ENCODE measurements around the gene ANGPTL4. TPM values are rescaled to one million over a fixed set of nuclear protein-coding genes. Genes with fewer than 3 reads are reported as not detected.
"Not testable (repeated sequence)": the region's sequence is repeated elsewhere in the genome, so short reads cannot be mapped to it uniquely, and the experiment has no call there.

The ANGPTL4 gene
- polyA plus RNA-seq (2011; rRNA removed) = 30.8 and 32.6 TPM in 2 replicates
- polyA plus RNA-seq (2012; cell fraction: cytosol; rRNA removed) = 48.7 and 67.4 TPM in 2 replicates
- 203 and 238 TPM in 2 replicates for polyA plus RNA-seq (2012; cell fraction: nucleus; rRNA removed)
- polyA plus RNA-seq (2017; fragmentation: RNase III; extraction: RNeasy Plus Mini Kit Qiagen cat#74134 plus additional on column Dnase treatment) = 12.3 to 18.1 TPM (median 15.1 TPM) in 3 replicates
- 15.6 and 19.4 TPM in 2 replicates for polyA minus RNA-seq (2011; rRNA and poly(A)+ RNA removed)

- TF ChIP-seq HDAC2 (IDR thresholded peaks at IDR 0.05) (peak; percentile 50; the same call in 1 of the 2 replicates), CTCF (IDR thresholded peaks at IDR 0.05) (no peak), BCL3 (IDR thresholded peaks at IDR 0.05) (0 out of 3 replicates have a peak, but pooled peaks have one; percentile 56), PHF8 (IDR thresholded peaks at IDR 0.05; ENCODE audit: borderline replicate concordance, low read depth) (peak; percentile 68; the same call in 1 of the 2 replicates), CBX2 (IDR thresholded peaks at IDR 0.05; ENCODE audit: borderline replicate concordance, low read depth) (no peak), JUNB (IDR thresholded peaks at IDR 0.05) (no peak), CEBPB (IDR thresholded peaks at IDR 0.05) (no peak), NPAS2 (CRISPR knock-in tag; IDR thresholded peaks at IDR 0.05; ENCODE audit: borderline replicate concordance) (no peak), FOSB (CRISPR knock-in tag; IDR thresholded peaks at IDR 0.05) (no peak), MAX (IDR thresholded peaks at IDR 0.05) (peak; percentile 52), REST (IDR thresholded peaks at IDR 0.05) (0 out of 2 replicates have a peak, but pooled peaks have one; percentile 12), JUN (IDR thresholded peaks at IDR 0.05) (peak in 1 of 2 experiments; percentile 62; a peak in 2 of 5 replicates), CHD2 (IDR thresholded peaks at IDR 0.05; ENCODE audit: low read length, partially characterized antibody) (no peak), RNF2 (IDR thresholded peaks at IDR 0.05; ENCODE audit: borderline replicate concordance, low read depth) (0 out of 2 replicates have a peak, but pooled peaks have one; percentile 26), EHMT2 (IDR thresholded peaks at IDR 0.05; ENCODE audit: low read depth) (no peak), NFE2L2 (conservative IDR thresholded peaks at IDR 0.05; ENCODE audit: low read length) (no peak), POLR2A (IDR thresholded peaks at IDR 0.05; ENCODE audit: low read length) (peak; percentile 92)
- 2% methylated on average over 22 of the region's 81 CpGs for WGBS (ENCODE audit: missing lambda C conversion rate)
- peak within 1 kb of the TSS; percentile 76 to 89 for H3K27ac ChIP-seq
- no peaks in the 10 kb centered on the region for H3K9me3 ChIP-seq
- H3K4me1 ChIP-seq = peaks cover 59% of the 10 kb centered on the region
- no peak for FAIRE-seq
- peak; percentile 76 to 79 for ATAC-seq
- peak within 1 kb of the TSS; percentile 91 for H3K4me3 ChIP-seq
- ChIA-PET POLR2A (interaction anchor here (0.6 to 1.8 kb wide), 5 partner anchors 26 to 72 kb away, joined by 3 to 8 read pairs (median 3); partner anchors contain the start of gene RAB11B), CTCF (interaction anchor here (0.7 to 6.2 kb wide), 11 partner anchors 11 to 139 kb away, joined by 3 to 50 read pairs (median 3); partner anchors contain the start of gene RAB11B)
- H3K4me2 ChIP-seq = peak within 1 kb of the TSS; percentile 85
- peak; percentile 69 to 87 for DNase-seq (ENCODE audit: low read depth in 1 of 2, low spot score in 1 of 2)
Measured at GRCh38 chr19:8363803-8364771, at the start of gene ANGPTL4. TSS of gene ANGPTL4 (plus strand) at chr19:8364155. CDS start at chr19:8364322, 167 bp downstream.

- H3K4me2 ChIP-seq; POLR2A ChIA-PET; FAIRE-seq; H3K4me3 ChIP-seq; CTCF ChIA-PET; DNase-seq (ENCODE audit: low read depth in 1 of 2, low spot score in 1 of 2); H3K27ac ChIP-seq; H3K9me3 ChIP-seq; ATAC-seq; H3K4me1 ChIP-seq: not testable (repeated sequence)
- 91% methylated on average over 11 of the region's 11 CpGs for WGBS (ENCODE audit: missing lambda C conversion rate)
Measured at GRCh38 chr19:8314981-8315640, 48.8 kb upstream of the ANGPTL4 start.

Measured in A549 (cell line).